K562 (cell line): Measurements from ENCODE around the gene SFRP2. TPM values are rescaled to one million over a fixed set of nuclear protein-coding genes. Genes with fewer than 3 reads are reported as not detected.

Source experiments
- ARID2 ChIP-seq: fragments of 450-650 bp; IDR thresholded peaks from 2 replicates; pipeline ENCODE4 v1.6.1; 2017; ENCODE audit warnings: antibody characterized with exemption, mild to moderate bottlenecking
- ATF1 ChIP-seq, 2 experiments: fragments of 450-650 bp in 1 of 2; IDR thresholded peaks; 2 replicates each; pipeline ENCODE4 v1.6.1; 2016; ENCODE audit warnings: missing compliant biosample characterization in 1 of 2, missing genetic modification characterization in 1 of 2
- ATF3 ChIP-seq, 2 experiments: fragments of 450-650 bp in 1 of 2; sonication (generic) in 1 of 2; formaldehyde crosslinking in 1 of 2; IDR thresholded peaks in 1 of 2; conservative IDR thresholded peaks in 1 of 2; 2 replicates each; pipeline versions ENCODE4 v1.6.1 to v1.8.1; 2016 to 2023; ENCODE audit warnings: mild to moderate bottlenecking in 2 of 2, moderate library complexity in 2 of 2, inconsistent platforms in 1 of 2, missing genetic modification reagents in 1 of 2
- BHLHE40 ChIP-seq: IDR thresholded peaks from 2 replicates; pipeline ENCODE4 v1.6.1; 2011; ENCODE audit warnings: low read length, improper control_type of control experiment
- CBFA2T2 ChIP-seq: fragments of 450-650 bp; conservative IDR thresholded peaks from 2 replicates; pipeline ENCODE4 v1.6.1; 2017; ENCODE audit warnings: mild to moderate bottlenecking
- CBX1 ChIP-seq: sonication (generic); IDR thresholded peaks from 2 replicates; pipeline ENCODE4 v1.6.1; 2016; ENCODE audit warnings: antibody characterized with exemption, low read depth, mild to moderate bottlenecking
- CREB1 ChIP-seq, 2 experiments: sonication (generic) in 1 of 2; formaldehyde crosslinking in 1 of 2; IDR thresholded peaks; 2 replicates each; pipeline versions ENCODE4 v1.6.1 to v1.8.0; 2012 to 2022; ENCODE audit warnings: inconsistent platforms in 1 of 2, mild to moderate bottlenecking in 1 of 2, missing genetic modification reagents in 1 of 2, moderate library complexity in 1 of 2
- GTF2F1 ChIP-seq: IDR thresholded peaks from 2 replicates; pipeline ENCODE4 v1.6.1; 2011; ENCODE audit warnings: low read depth, low read length, improper control_type of control experiment
- HBP1 ChIP-seq: fragments of 450-650 bp; formaldehyde crosslinking; IDR thresholded peaks from 2 replicates; pipeline ENCODE4 v1.4.0; 2022; ENCODE audit warnings: missing genetic modification characterization
- IRF9 ChIP-seq: fragments of 450-650 bp; IDR thresholded peaks from 2 replicates; pipeline ENCODE4 v1.6.1; 2016; ENCODE audit warnings: missing biosample characterization, missing genetic modification characterization
- PHF20 ChIP-seq: fragments of 450-650 bp; IDR thresholded peaks from 2 replicates; pipeline ENCODE4 v1.6.1; 2018; ENCODE audit not compliant: partially characterized antibody
- SAFB ChIP-seq: fragments of 200-400 bp; formaldehyde crosslinking; IDR thresholded peaks from 2 replicates; pipeline ENCODE4 v1.6.1; 2017; ENCODE audit warnings: low read depth, low read length, borderline replicate concordance
- SFPQ ChIP-seq: fragments of 200-400 bp; formaldehyde crosslinking; IDR thresholded peaks from 2 replicates; pipeline ENCODE4 v1.6.1; 2017; ENCODE audit warnings: mild to moderate bottlenecking, low read depth, low read length, moderate library complexity
- TFAP4 ChIP-seq: sonication (generic); formaldehyde crosslinking; IDR thresholded peaks from 2 replicates; pipeline ENCODE4 v1.8.0; 2022; ENCODE audit warnings: missing genetic modification reagents, mild to moderate bottlenecking, moderate library complexity, borderline replicate concordance
- THRAP3 ChIP-seq: fragments of 450-650 bp; IDR thresholded peaks from 2 replicates; pipeline ENCODE4 v1.6.1; 2016; ENCODE audit warnings: mild to moderate bottlenecking, inconsistent platforms, borderline replicate concordance
- ZBTB26 ChIP-seq: fragments of 450-650 bp; formaldehyde crosslinking; IDR thresholded peaks from 2 replicates; pipeline ENCODE4 v1.4.0; 2022; ENCODE audit warnings: missing genetic modification characterization
- ZNF212 ChIP-seq: fragments of 450-650 bp; formaldehyde crosslinking; IDR thresholded peaks from 2 replicates; pipeline ENCODE4 v1.4.0; 2020; ENCODE audit warnings: mild to moderate bottlenecking
- polyA plus RNA-seq, 8 experiments: library from polyadenylated mRNA; depleted of rRNA in 4 of 8; stranded (reverse) in 5 of 8; unstranded in 3 of 8; fragments of >200 nt; fragmentation: Nextera tagmentation in 2 of 8; fragmentation: Illumina TruSeq in 1 of 8; extraction: Ambion mirVana in 2 of 8; extraction: Trizol in 1 of 8; gene quantifications; 2 replicates each; pipeline versions ENCODE4 v1.2.1 to v1.2.3, GENCODE V29; 2011 to 2014; ENCODE audit warnings: inconsistent platforms in 1 of 8, missing spikeins in 1 of 8
- total RNA-seq, 7 experiments: library from RNA; depleted of rRNA in 6 of 7; stranded (reverse); fragments of >200 nt in 6 of 7; fragmentation: Illumina TruSeq in 2 of 7; extraction: Trizol in 2 of 7; gene quantifications; 2 replicates each; pipeline versions ENCODE4 v1.2.1 to v1.2.3, GENCODE V29; 2011 to 2021; ENCODE audit warnings: low replicate concordance in 1 of 7

SFRP2 gene
- total and polyA plus RNA-seq, 9 of the 15 experiments (the other 6 are each of a cell fraction or from before 2014, with no cell fraction given): 0.29 TPM; not detected in 8

- TF ChIP-seq IRF9 (tag): no peak
- TF ChIP-seq TFAP4 (CRISPR knock-in tag): no peak
- TF ChIP-seq ARID2: no peak
- 0 out of 2 replicates have a peak, but pooled peaks have one; percentile 15 for TF ChIP-seq CREB1 (IDR thresholded peaks at IDR 0.05)
- no peak for TF ChIP-seq CREB1 (CRISPR knock-in tag; IDR thresholded peaks at IDR 0.05)
- no peak for TF ChIP-seq CBFA2T2
- no peak for TF ChIP-seq ZNF212
- peak; percentile 95 for TF ChIP-seq ATF3 (IDR thresholded peaks at IDR 0.05)
- TF ChIP-seq ATF3 (CRISPR knock-in tag; conservative IDR thresholded peaks at IDR 0.05): no peak
- no peak for TF ChIP-seq HBP1 (CRISPR knock-in tag)
- no peak for TF ChIP-seq ZBTB26
- TF ChIP-seq PHF20: no peak
- no peak for TF ChIP-seq THRAP3
- no peak for TF ChIP-seq SFPQ
- no peak for TF ChIP-seq GTF2F1
- no peak for TF ChIP-seq BHLHE40
- no peak for TF ChIP-seq CBX1
- TF ChIP-seq SAFB: no peak
- TF ChIP-seq ATF1 (CRISPR knock-in tag; IDR thresholded peaks at IDR 0.05): no peak
- peak; percentile 43 for TF ChIP-seq ATF1 (tag; IDR thresholded peaks at IDR 0.05)
These were observed 3.1 kb upstream of the SFRP2 start (continued) for GRCh38 chr4:153791746-153792617.
